ENCODE data around the gene BSCL2.
A peak's percentile ranks its signal among the peaks of the same experiment; 100 is the strongest.
"Not testable (repeated sequence)": the region's sequence is repeated elsewhere in the genome, so short reads cannot be mapped to it uniquely, and the experiment has no call there.

Gene BSCL2

DNA sequence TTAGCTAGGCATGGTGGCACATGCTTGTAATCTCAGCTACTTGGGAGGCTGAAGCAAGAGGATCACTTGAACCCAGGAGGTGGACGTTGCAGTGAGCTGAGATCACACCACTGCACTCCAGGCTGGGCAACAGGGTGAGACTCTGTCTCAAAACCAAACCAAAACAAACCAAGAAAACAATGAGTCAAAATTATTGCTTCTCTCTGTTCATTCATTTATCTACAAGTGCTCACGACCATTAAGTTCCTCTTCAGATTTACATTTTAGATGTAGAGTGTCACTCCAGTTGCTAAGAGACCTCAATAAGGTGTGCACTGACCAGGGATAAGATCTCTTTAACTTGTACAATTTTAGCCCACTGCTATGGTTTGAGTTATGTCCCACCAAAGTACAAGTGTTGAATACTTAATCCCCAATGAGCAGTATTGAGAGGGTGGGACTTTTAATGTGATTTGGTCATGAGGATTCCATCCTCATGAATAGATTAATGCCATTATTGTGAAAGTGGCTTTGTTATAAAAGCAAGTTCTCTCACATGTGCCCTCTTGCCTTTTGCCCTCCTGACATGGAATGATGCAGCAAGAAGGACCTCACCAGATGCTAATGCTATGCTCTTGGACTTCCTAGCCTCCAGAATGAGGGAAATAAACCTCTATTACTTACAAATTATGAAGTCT, 12.2 kb upstream of the BSCL2 start:
- no peak for DNase-seq (ENCODE audit: low spot score)

DNA sequence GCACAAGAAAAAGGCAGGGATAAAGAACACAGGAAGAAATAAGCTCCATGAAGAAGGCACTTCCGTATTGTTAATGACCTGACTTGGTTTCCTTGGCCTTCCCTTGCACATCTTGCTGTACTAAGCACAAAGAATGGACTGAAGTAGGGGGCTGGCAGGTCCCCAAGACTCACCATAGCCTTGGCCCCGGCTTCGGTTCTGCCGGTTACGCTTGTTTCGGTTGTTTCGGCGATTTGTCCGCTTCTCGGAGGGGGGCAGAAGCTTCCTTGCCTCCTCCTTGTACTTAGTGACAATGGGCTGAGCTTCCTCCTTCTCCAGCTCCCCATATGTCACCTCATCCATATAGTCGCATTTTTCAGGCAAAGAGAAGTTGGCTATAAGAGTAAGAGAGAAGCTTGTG, 9.6 kb upstream of the BSCL2 start:
- no peak for DNase-seq (ENCODE audit: low spot score)

DNA sequence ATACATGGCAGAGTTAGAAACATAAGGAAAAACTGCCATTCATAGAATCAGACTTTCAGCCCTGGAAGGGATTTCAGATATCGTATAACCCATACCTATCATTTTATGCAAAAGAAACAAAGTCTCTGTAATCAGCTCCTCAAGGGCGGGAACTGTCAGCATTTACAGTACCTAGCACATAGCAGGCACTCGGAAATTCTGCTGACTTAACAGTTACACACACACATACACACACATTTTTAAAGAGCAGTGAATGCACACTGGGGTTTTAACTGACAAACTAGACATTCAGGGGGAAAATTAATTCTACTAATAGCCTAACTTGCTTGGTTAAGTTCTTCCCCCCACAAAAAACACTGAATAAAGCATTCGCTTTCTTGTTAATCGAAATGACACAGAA, 9.0 kb upstream of the BSCL2 start:
- no peak for DNase-seq (ENCODE audit: low spot score)

DNA sequence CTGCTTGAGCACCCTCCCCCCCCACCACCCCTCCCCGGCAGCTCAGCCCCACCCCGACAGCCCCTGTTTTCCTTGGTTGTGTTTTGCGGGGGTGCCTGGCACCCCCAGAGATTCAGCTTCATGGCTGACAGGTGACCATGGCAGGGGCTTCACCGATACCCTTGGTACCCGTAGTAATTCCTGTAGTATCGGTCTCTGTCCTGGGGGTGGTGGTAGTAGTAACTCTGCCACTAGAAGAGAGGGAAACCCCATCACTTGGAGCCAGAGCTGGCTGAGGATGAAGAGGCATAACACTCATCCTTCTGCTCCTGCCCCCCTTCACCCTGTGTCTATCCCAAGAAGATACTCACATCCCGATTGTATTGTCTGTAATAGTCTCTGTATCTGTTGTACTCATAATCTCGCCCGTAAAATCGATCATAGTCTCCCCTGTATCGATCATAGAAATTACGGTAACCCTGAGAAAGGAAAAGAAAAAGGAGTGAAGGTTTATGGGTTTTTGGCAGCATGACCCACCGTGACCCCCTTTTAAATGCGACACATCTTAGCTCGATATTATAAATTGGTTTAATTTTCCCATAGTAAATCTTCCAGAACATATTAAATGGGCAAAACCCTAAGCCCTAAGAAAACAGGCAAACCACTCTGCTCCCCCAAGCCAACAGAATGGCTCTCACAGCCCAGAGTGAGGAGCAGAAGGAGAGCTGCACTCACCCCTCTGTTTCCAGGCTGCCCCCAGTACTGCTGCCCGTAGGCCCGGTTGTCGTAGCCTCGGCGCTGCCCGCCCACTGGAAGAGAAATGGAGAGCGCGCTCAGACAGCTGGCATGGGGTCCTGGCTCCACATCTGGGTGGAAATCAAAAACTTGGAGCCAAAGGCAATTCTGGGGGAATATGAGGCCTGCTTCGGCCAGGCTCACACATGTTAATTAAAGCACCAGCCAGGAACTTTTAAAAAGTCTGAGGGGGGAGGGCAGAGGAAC, 8.2 kb upstream of the BSCL2 start:
- DNase-seq (ENCODE audit: low spot score) = no peak

DNA sequence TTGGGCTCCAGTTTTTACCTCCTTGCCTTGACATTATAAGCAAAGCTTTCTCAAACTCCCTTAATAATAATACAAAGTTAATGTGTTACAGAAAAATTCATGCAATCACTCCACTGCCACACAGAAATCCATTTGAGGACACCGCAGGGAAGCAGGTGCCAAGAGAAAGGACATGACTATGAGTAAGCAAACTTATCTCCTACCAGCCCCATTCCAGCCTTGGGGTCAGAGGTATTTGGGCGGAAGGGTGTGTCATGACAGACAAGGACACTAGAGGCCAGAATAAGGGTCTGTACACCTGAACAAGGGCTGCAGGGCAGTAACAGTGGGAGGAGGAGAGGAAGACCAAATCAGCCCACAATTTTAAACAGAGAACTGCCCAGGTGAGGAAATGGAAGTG, 6.1 kb upstream of the BSCL2 start:
- no peak for DNase-seq (ENCODE audit: low spot score)

DNA sequence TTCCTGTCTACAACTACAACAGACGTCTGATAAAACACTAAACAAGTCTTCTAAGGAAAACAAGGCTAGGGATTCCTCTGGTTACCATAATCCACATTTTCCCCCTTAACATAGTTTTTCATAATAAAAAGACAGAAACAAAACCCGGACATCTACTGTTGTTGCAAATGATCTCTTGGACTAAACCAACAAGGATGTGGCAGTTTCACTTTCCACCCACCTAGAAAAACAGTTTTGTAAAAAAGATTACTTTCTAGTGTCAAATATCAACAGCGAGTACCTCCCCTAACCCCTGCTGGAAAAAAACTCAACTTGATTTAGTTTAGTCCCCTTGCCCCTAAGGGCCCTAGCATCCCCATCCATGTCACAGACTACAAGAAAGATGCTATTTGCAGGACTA, 5.6 kb upstream of the BSCL2 start:
- no peak for DNase-seq (ENCODE audit: low spot score)

DNA sequence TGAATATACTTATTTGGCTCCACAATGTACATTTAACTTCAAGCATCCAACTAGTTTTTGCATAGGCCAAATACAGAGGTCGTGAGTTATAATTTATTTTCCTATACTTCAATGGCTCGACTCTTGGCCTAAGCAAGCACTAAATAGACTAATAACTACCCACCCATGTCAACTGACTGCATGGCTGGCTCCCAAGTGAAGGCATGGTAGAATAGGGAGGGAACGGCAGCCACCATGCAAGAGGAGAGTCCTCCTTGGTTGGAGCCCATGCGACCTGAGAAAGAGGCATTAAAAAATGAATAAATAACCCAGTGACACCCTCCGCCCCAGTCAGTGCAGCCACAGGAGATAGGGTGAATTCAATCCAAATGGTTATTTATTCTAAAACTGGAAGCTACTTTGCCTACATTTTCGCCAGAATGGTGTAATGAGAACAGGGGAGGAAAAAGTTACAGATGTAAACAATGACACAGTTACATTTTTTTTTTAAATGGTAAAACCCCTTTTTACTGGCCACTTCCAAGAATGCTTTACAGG, 5.1 kb upstream of the BSCL2 start:
- no peak for DNase-seq (ENCODE audit: low spot score)

DNA sequence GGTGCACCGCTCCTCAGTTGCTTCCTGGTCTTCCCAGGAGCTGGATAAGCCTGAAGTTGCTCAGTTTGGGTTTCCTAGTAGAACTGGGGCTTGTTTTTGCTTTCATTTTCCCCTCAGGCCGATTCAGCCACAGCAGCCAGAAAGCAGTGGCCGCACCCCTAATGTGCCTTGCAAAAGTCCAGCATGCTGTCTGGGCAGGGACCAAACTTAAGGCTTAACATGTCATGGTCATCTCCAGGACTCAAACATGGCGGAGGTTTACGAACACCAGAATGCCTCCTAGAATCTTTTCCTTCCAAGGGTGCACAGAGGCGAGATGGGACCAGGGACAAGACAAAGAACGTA, 2.7 kb upstream of the BSCL2 start:
- DNase-seq (ENCODE audit: low spot score) = no peak

DNA sequence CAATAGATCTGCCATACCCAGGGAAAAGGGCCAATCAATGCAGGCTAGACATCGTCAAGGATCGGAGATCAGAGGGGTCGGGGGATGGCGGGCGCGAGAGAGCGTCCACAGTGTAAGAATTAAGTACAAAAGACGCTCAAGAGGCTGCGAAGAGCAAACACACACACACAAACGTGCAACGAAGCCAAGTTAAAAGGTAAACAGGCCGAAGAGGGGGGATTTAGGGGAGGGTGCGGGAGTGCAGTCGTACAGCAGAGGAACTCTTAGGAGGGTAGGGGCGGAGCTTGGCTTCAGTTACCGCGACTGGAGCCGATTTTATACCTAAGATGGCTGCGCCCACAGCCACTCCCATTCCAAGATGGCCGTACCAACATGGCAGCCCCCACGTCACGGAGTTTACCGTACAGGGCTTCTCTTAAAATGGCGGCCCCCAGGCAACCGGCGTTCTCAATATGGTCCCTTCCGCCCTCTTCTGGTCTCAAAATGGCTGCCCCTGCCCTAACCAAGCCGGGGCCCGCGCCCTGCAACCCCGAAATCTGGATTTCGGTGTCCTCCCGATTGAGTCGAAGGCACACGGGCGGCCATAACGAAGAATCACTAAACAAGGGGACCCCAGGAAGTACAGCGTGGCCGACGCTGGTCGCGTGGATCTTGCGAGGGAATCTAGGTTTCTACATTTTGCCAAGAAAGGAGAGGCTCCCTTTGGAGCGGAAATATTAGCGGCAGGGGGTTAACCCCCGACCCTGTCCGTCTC, 2.2 kb upstream of the BSCL2 start:
- DNase-seq (ENCODE audit: low spot score) = peak; percentile 99

DNA sequence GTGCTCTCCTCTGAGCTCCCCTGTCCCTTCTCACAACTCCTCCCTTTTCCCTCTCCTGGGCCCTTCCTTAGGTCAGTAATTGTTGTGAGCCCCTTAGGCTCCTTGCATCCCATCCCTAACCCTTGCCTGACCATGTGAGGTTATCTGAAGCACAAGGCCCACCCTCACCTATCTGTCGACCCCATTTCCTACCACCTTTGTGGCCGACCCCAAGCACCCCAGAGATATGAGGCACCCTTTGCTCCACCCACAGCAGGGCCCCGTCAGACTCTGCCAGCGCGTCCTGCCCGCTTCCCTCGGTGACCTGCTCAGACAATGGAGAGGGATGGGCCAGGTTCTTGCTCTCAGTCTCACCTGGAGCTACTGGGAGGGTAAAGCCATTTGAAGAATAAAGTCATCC, 1.6 kb upstream of the BSCL2 start:
- no peak for DNase-seq (ENCODE audit: low spot score)

DNA sequence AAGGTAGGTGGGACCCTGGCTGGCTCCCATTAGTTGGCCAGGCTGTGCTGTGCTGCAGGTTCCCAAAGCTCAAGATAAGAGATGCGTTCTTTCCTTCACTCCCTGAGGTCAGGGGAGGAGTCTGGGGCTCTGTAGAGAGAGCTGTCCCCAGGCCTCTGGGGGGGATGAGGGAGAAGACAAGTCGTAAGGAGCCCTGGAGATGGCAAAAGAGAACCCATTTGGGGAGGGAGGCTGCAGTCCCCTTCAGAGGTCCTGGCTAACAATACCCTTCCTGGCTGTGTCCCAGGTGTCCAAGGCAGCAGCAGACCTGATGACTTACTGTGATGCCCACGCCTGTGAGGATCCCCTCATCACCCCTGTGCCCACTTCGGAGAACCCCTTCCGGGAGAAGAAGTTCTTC, 1.2 kb upstream of the BSCL2 start:
- DNase-seq (ENCODE audit: low spot score) = no peak

DNA sequence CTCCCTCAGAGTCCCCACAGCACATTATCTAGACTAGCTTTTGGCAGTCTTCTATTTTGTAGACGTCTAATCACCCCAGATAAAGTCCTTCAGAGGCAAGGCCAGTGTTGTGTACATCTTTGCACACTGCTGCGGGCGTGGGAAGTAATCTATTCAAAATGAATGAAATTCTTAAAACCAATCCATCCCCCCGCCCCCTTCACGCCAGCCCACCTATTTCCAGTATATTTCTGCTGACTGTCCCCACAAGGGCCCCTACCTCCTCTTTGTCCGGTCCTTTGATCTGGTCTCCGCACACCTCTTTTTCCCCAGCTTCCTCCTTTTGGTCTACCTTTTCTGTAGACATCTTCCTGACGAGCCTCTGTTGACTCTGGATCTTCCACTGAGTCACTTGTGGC, 375 bp downstream of the BSCL2 start:
- DNase-seq (ENCODE audit: low spot score) = no peak

DNA sequence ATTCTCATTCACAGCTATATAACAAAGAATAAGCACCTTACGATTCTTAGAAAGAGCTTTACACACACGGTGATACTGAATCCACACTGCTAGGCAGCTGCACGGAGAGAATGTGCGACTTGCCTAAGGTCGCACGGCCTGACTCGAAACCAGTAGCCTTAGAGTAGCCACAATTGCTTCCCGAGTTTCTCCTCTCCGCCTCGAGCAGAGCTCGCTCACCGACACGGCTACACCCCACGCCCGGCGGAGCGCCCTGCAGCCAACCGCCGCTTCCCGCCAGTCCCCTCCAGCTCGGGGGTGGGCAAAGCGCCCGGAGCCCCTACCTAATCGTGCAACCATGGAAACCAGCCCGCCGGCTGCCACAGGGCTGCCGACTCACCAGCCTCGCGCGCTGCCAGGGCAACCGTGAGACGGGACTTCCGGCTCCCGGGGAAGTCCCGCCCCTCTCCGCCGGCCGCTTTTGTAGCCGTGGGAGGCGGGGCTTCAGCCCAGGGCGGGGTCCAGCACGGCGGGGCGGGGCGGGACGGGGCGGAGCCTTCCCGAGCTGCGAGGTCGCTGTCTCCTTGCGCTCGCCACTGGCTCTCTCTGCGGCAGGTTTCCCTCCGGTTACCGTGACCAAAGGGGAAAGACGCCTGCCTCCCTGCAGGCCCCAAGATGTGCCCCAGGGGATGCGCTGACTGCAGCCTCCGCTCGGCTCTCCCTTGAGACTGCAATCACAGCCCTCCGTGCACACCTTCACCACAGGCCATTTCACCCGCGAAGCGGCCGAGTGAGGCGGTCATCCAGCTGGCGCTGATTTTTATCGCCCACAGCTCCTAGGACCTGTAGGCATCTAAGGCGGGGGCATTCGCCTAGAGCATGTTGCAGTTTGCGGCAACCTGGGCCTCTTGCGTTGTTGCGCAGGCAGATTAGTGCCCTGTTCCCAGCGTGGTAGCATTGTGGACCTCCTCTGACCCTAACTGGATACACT, 1.1 kb downstream of the BSCL2 start:
- peak; percentile 93 for DNase-seq (ENCODE audit: low spot score)

DNA sequence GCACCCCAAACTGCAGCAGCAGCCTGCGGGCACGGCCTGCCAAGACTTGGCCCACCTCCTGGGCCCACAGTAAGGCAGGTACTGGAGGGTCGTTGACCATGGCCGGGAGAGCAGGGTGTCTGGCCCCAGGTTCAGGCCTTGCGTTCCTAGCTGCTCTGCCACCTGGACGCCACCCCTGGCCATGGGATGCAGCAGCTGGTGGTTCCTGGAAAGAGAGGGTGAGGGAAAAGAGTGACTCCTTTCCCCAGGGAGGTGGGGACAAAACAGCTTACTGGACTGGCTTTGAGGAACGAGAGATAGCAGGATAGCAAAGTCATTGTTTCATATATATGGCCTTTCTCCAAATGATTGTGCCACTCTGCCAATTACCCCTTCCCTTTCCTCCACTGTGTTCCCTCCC, 1.8 kb downstream of the BSCL2 start:
- no peak for DNase-seq (ENCODE audit: low spot score)

DNA sequence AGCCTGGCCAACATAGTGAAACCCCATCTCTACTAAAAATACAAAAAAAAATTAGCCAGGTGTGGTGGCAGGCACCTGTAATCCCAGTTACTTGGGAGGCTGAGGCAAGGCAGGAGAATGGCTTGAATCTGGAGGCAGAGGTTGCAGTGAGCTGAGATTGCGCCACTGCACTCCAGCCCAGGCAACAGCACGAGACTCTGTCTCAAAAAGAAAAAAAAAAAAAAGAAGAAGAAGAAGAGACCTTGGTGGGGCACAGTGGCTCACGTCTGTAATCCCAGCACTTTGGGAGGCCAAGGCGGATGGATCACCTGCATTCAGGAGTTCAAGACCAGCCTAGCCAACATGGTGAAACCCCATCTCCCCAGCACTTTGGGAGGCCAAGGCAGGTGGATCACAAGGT, 3.3 kb downstream of the BSCL2 start:
- not testable (repeated sequence) for DNase-seq (ENCODE audit: low spot score)

DNA sequence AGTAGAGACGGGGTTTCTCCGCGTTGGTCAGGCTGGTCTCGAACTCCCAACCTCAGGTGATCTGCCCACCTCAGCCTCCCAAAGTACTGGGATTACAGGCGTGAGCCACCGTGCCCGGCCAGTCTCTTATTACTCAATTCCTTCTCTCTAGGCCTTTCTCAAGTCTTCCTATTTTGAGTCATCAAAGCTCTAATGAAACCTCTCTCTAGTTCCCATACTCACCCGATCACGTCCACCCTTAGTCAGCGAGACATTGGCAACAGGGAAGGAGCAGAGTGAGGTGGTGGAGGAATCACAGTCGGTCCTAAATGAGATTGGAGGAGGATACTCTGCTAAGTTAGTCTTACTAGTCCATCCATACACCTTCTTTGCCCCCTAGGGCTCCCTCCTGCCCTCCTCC, 5.0 kb downstream of the BSCL2 start:
- DNase-seq (ENCODE audit: low spot score) = no peak

DNA sequence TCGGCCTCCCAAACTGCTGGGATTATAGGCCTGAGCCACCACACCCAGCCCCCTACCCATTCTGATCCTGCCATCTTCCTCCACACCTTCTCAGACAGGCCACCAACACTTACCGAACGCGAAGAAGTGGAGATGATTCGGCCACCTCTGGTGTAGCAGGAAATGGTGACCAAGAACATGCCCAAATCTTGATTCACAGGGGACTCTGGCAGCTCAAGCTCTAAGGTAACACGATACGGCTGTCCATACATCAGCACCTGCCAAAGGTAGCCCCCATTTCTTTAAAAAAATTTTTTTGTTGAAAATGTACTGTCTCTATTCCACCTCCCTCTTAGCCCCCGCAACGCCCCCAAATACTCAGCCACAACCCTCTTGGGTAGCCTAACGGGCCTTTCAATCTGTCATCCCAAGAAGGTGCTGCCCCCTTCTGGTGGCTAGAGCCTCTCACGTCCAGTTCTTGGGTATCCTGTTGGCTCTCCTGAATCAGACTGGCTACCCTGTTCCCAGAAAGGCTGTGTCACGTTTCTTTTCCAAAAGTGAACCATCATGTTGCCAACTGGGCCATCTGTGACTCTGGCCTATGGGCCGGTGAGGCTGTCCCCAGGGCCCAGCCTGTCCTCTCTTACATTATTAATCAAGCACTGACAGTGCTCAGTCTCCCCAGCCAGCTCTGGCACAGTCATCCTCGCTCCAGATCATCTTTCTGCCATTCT, 12.6 kb downstream of the BSCL2 start:
- peak; percentile 77 for DNase-seq (ENCODE audit: low spot score)

DNA sequence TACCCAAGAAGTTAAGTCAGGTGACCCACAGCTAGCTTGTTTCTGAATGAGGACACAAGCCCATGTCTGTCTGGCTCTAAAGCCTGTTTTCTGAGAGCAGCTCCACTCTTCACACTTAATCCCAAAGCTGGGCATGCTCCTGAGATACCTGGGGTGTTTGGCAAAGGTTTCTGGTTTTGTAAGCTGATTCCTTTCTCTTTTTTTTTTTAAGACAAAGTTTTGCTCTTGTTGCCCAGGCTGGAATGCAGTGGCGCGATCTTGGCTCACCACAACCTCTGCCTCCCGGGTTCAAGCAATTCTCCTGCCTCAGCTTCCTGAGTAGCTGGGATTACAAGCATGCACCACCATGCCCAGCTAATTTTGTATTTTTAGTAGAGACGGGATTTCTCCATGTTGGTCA, 13.6 kb downstream of the BSCL2 start:
- not testable (repeated sequence) for DNase-seq (ENCODE audit: low spot score)

DNA sequence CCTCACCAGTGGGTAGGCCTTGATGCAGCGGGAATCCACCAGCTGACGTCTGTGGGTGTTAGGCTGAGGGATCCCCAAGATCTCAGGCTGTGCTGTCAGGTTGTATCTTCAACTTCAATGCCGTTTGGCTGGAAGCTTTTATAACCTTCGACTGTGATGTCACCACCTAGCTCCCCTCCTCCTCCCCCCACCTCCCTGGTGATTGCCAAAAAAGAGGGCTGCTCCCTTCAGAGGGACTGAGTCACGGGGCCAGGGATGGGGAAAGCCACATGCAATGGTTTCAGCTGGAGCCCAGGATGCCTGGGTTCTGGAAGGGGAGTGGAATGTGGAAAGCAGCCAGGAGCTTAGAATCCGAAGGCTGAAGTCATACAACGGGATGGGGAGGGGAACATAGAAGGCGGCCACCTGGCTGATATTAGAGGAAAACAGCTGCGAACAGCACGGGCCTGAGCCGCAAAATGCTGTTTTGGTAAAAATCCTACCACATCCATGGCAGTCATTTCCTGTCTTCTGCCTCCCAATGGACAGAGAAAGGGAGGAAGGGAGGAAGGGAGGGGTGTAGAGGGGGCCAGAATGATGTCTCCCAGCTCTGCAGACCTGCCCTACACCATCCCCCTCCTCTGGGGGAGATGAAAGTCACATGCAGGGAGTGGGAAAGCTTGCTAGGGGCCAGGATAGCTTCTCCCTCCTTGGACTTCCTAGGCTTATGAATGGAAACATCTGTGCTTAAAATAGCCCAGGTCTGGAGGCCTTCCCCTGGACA, 17.6 kb downstream of the BSCL2 start, which contains the start of gene LRRN4CL:
LRRN4CL (minus strand) TSS at position 110 of the 763 bp plus-strand sequence. CDS start 1,022 bp downstream, outside the sequence.
- DNase-seq (ENCODE audit: low spot score) = no peak

DNA sequence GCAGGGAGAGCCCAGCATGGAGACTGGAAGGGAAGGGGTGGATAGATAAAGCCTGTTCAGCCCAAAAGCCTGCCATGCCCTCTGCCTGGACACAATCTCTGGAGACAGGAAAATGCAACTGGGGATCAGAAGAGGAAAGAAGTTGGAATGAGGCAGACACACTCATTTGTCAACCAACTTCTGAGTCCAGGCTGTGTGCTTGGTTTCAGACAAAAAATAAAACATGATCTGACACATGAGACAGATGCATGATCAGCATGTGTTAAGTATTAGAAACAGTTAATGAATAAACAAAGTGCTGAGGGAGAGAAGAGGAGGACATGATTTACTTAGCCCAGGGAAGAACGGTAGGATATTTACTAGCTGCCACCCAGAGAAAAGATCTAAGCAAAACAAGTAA, 18.7 kb downstream of the BSCL2 start:
- no peak for DNase-seq (ENCODE audit: low spot score)
